Activated naive CD8-positive, alpha-beta T cell treated with anti-CD3 and anti-CD28 coated beads, Interleukin-2, amount 10 ng/mL, durations not matched to agents 7 days and 5 days (primary cell): ENCODE measurements around the gene GNPTAB. TPM values are rescaled to one million over a fixed set of nuclear protein-coding genes. Genes with fewer than 3 reads are reported as not detected.
A peak's percentile ranks its signal among the peaks of the same experiment; 100 is the strongest.
"Not testable (repeated sequence)": the region's sequence is repeated elsewhere in the genome, so short reads cannot be mapped to it uniquely, and the experiment has no call there.

Source experiments
- ATAC-seq: fragments of 150-1000 bp; cut with Tn5 transposase; one replicate; pipeline ENCODE4 v1.10.0; 2021; ENCODE audit warnings: low read depth, moderate library complexity
- POLR2A ChIA-PET: fragments of 350-600 bp; sonication (Branson Sonifier 250); formaldehyde crosslinking; loops from one replicate; lab custom pipeline; 2021; ENCODE audit warnings: antibody characterized with exemption; lab: Charles Lee
- DNase-seq: peaks from one replicate; pipeline ENCODE4 v3.0.0; 2021
- H3K27ac Mint-ChIP-seq: one replicate; pipeline ENCODE4 v1.8.0; 2022; ENCODE audit warnings: mild to moderate bottlenecking, mixed read lengths
- H3K27me3 Mint-ChIP-seq: one replicate; pipeline ENCODE4 v1.8.0; 2022; ENCODE audit warnings: mild to moderate bottlenecking, moderate library complexity, mixed read lengths
- H3K36me3 Mint-ChIP-seq: one replicate; pipeline ENCODE4 v1.8.0; 2021; ENCODE audit warnings: mild to moderate bottlenecking, mixed read lengths
- H3K4me1 Mint-ChIP-seq: one replicate; pipeline ENCODE4 v1.8.0; 2021; ENCODE audit warnings: mixed read lengths
- H3K4me3 Mint-ChIP-seq: one replicate; pipeline ENCODE4 v1.8.0; 2022; ENCODE audit warnings: mild to moderate bottlenecking, moderate library complexity, mixed read lengths
- H3K9me3 Mint-ChIP-seq: one replicate; pipeline ENCODE4 v1.8.0; 2021; ENCODE audit warnings: mixed read lengths
- total RNA-seq, 2 experiments: library from RNA; stranded (reverse); gene quantifications; one replicate each; pipeline ENCODE4 v1.2.3, GENCODE V29; 2021

GNPTAB gene
- 10 to 100 TPM; 89.5 to 91.1 TPM for total RNA-seq

- no peaks in the 10 kb centered on the region for H3K27me3 Mint-ChIP-seq
Observed at GRCh38 chr12:101830367-101831325, at the start of gene GNPTAB. TSS of gene GNPTAB (minus strand) at chr12:101830959. CDS start at chr12:101830675, 284 bp downstream.

GRCh38 chr12:101878243-101878821 is 47.6 kb upstream of the GNPTAB start:
- no peak for ATAC-seq
- Mint-ChIP-seq H3K4me1 (peaks cover 10% of the 10 kb centered on the region), H3K4me3 (peak overlapping the region; percentile 89), H3K36me3 (peaks cover 4% of the 10 kb centered on the region), H3K9me3 (no peaks in the 10 kb centered on the region), H3K27me3 (no peaks in the 10 kb centered on the region), H3K27ac (peak overlapping the region; percentile 88)
- DNase-seq: no peak
- POLR2A ChIA-PET: interaction anchor here (0.5 to 1.2 kb wide), 3 partner anchors 17 to 241 kb away, joined by 3 read pairs; partner anchors contain the start of genes NUP37 and PARPBP

More at GRCh38 chr12:101830367-101831325, at the start of gene GNPTAB:
- DNase-seq: peak; percentile 97
- peak; percentile 95 for ATAC-seq
- POLR2A ChIA-PET: interaction anchor here (0.6 to 6.5 kb wide), 7 partner anchors 10 to 79 kb away, joined by 3 to 85 read pairs (median 5); no protein-coding TSS in a partner anchor
- Mint-ChIP-seq H3K4me1 (peaks cover 38% of the 10 kb centered on the region), H3K4me3 (peak within 1 kb of the TSS; percentile 100), H3K27ac (peak within 1 kb of the TSS; percentile 97), H3K36me3 (peaks cover 13% of the 10 kb centered on the region), H3K9me3 (no peaks in the 10 kb centered on the region)

- ATAC-seq (peak; percentile 20), DNase-seq (no peak)
- Mint-ChIP-seq H3K27ac (peak overlapping the region; percentile 88), H3K9me3 (no peaks in the 10 kb centered on the region), H3K36me3 (peaks cover 4% of the 10 kb centered on the region), H3K4me1 (peaks cover 10% of the 10 kb centered on the region), H3K4me3 (peak overlapping the region; percentile 89), H3K27me3 (no peaks in the 10 kb centered on the region)
- POLR2A ChIA-PET: interaction anchor here (0.5 to 1.2 kb wide), 4 partner anchors 17 to 242 kb away, joined by 3 to 4 read pairs (median 3); partner anchors contain the start of genes NUP37 and PARPBP
Observed at GRCh38 chr12:101877806-101878242, 47.1 kb upstream of the GNPTAB start.

GRCh38 chr12:101876861-101877805 is 46.4 kb upstream of the GNPTAB start, which contains the start of gene DRAM1:
TSS of gene DRAM1 (plus strand) at chr12:101877580. CDS start at chr12:101877790, 210 bp downstream.
- no peaks in the 10 kb centered on the region for H3K27me3 Mint-ChIP-seq
- ATAC-seq: peak; percentile 89
- peaks cover 10% of the 10 kb centered on the region for H3K4me1 Mint-ChIP-seq
- peak within 1 kb of the TSS; percentile 89 for H3K4me3 Mint-ChIP-seq
- DNase-seq: peak; percentile 82
- POLR2A ChIA-PET: interaction anchor here (0.6 to 1.2 kb wide), 3 partner anchors 18 to 242 kb away, joined by 3 to 4 read pairs (median 3); partner anchors contain the start of genes NUP37 and PARPBP
- H3K9me3 Mint-ChIP-seq: no peaks in the 10 kb centered on the region
- H3K27ac Mint-ChIP-seq: peak within 1 kb of the TSS; percentile 88
- H3K36me3 Mint-ChIP-seq: peaks cover 4% of the 10 kb centered on the region

GRCh38 chr12:101876322-101876860 is 45.6 kb upstream of the GNPTAB start:
- Mint-ChIP-seq H3K4me3 (peak overlapping the region; percentile 89), H3K36me3 (peaks cover 3% of the 10 kb centered on the region)
- no peak for ATAC-seq

GRCh38 chr12:101875162-101875561 is 44.4 kb upstream of the GNPTAB start:
- peaks cover 10% of the 10 kb centered on the region for H3K4me1 Mint-ChIP-seq
- no peaks in the 10 kb centered on the region for H3K9me3 Mint-ChIP-seq
- peaks cover 3% of the 10 kb centered on the region for H3K36me3 Mint-ChIP-seq
- H3K27ac Mint-ChIP-seq: no peak overlapping the region
- DNase-seq: no peak
- POLR2A ChIA-PET: no interaction called here
- no peak overlapping the region for H3K4me3 Mint-ChIP-seq
- peaks cover 2% of the 10 kb centered on the region for H3K27me3 Mint-ChIP-seq
- ATAC-seq: no peak

More at GRCh38 chr12:101876322-101876860, 45.6 kb upstream of the GNPTAB start:
- Mint-ChIP-seq H3K27me3 (peaks cover 2% of the 10 kb centered on the region), H3K4me1 (peaks cover 10% of the 10 kb centered on the region), H3K9me3 (no peaks in the 10 kb centered on the region), H3K27ac (no peak overlapping the region)
- no peak for DNase-seq
- POLR2A ChIA-PET: no interaction called here

- H3K36me3 Mint-ChIP-seq: no peaks in the 10 kb centered on the region
- DNase-seq: no peak
- no peak overlapping the region for H3K27ac Mint-ChIP-seq
- H3K4me1 Mint-ChIP-seq: peaks cover 2% of the 10 kb centered on the region
- peaks cover 2% of the 10 kb centered on the region for H3K9me3 Mint-ChIP-seq
- H3K27me3 Mint-ChIP-seq: peaks cover 4% of the 10 kb centered on the region
- POLR2A ChIA-PET: no interaction called here
- no peak overlapping the region for H3K4me3 Mint-ChIP-seq
- no peak for ATAC-seq
Observed at GRCh38 chr12:101870925-101871324, 40.2 kb upstream of the GNPTAB start.

GRCh38 chr12:101867619-101868018 is 36.9 kb upstream of the GNPTAB start:
- ATAC-seq, POLR2A ChIA-PET, H3K27me3 Mint-ChIP-seq, H3K36me3 Mint-ChIP-seq, DNase-seq, H3K4me3 Mint-ChIP-seq, H3K27ac Mint-ChIP-seq, H3K9me3 Mint-ChIP-seq, H3K4me1 Mint-ChIP-seq: not testable (repeated sequence)

GRCh38 chr12:101866615-101867373 is 36.0 kb upstream of the GNPTAB start:
- no peak overlapping the region for H3K4me3 Mint-ChIP-seq
- peaks cover 3% of the 10 kb centered on the region for H3K36me3 Mint-ChIP-seq
- DNase-seq: no peak
- peaks cover 4% of the 10 kb centered on the region for H3K27me3 Mint-ChIP-seq
- no peak for ATAC-seq
- H3K4me1 Mint-ChIP-seq: peaks cover 2% of the 10 kb centered on the region
- peaks cover 8% of the 10 kb centered on the region for H3K9me3 Mint-ChIP-seq
- POLR2A ChIA-PET: no interaction called here
- H3K27ac Mint-ChIP-seq: no peak overlapping the region

- peaks cover 8% of the 10 kb centered on the region for H3K9me3 Mint-ChIP-seq
- H3K27ac Mint-ChIP-seq: no peak overlapping the region
- peaks cover 3% of the 10 kb centered on the region for H3K36me3 Mint-ChIP-seq
- H3K27me3 Mint-ChIP-seq: peaks cover 2% of the 10 kb centered on the region
- POLR2A ChIA-PET: no interaction called here
- DNase-seq (no peak), ATAC-seq (no peak)
- peaks cover 2% of the 10 kb centered on the region for H3K4me1 Mint-ChIP-seq
- no peak overlapping the region for H3K4me3 Mint-ChIP-seq
Observed at GRCh38 chr12:101863981-101864380, 33.2 kb upstream of the GNPTAB start.

GRCh38 chr12:101862245-101862644 is 31.5 kb upstream of the GNPTAB start:
- Mint-ChIP-seq H3K9me3 (peaks cover 8% of the 10 kb centered on the region), H3K4me3 (no peak overlapping the region), H3K27me3 (peaks cover under 1% of the 10 kb centered on the region), H3K36me3 (peaks cover 3% of the 10 kb centered on the region), H3K27ac (no peak overlapping the region), H3K4me1 (peaks cover 2% of the 10 kb centered on the region)
- POLR2A ChIA-PET: no interaction called here
- DNase-seq (no peak), ATAC-seq (no peak)
